OCI-LY7 (cell line): ENCODE data around the gene KCNQ4. TPM values are rescaled to one million over a fixed set of nuclear protein-coding genes. Genes with fewer than 3 reads are reported as not detected.

Experiments
- BruUV-seq: library from RNA; stranded (reverse); fragments of 400-500 nt; replicated peaks from 2 replicates; lab custom pipeline; 2021; lab: Mats Ljungman, UMichigan
- CTCF ChIA-PET: fragments of 300-600 bp; sonication (Branson Sonifier 250); formaldehyde crosslinking; loops from one replicate; lab custom pipeline; 2022; ENCODE audit warnings: antibody characterized with exemption; ENCODE audit not compliant: unreplicated experiment; lab: Charles Lee
- POLR2A ChIA-PET: fragments of 300-600 bp; sonication (Branson Sonifier 250); formaldehyde crosslinking; loops from one replicate; lab custom pipeline; 2022; ENCODE audit warnings: antibody characterized with exemption; lab: Charles Lee
- DNase-seq: peaks from one replicate; pipeline ENCODE4 v3.0.0-alpha.2; 2015; ENCODE audit warnings: low spot score
- H2AFZ ChIP-seq: fragments of 200-600 bp; sonication (generic), shearing (Covaris generic); 2 replicates; pipeline ENCODE4 v1.6.1; 2014; ENCODE audit warnings: mild to moderate bottlenecking, antibody characterized with exemption, low read length, moderate library complexity
- H3K27ac ChIP-seq: fragments of 200-600 bp; sonication (generic); 2 replicates; pipeline ENCODE4 v1.5.1; 2014; ENCODE audit warnings: mixed run types, low read depth, mild to moderate bottlenecking, moderate library complexity, low read length, inconsistent platforms; ENCODE audit not compliant: poor library complexity, severe bottlenecking
- H3K36me3 ChIP-seq: fragments of 200-600 bp; sonication (generic); 2 replicates; pipeline ENCODE4 v1.6.1; 2014; ENCODE audit warnings: mild to moderate bottlenecking, antibody characterized with exemption, low read length, moderate library complexity, mixed read lengths; ENCODE audit not compliant: insufficient read depth
- H3K4me1 ChIP-seq: fragments of 200-600 bp; sonication (generic); 2 replicates; pipeline ENCODE4 v1.5.1; 2014; ENCODE audit warnings: mild to moderate bottlenecking, low read length; ENCODE audit not compliant: insufficient read depth, poor library complexity, severe bottlenecking
- H3K4me2 ChIP-seq: fragments of 200-600 bp; sonication (generic); 2 replicates; pipeline ENCODE4 v1.6.1; 2014; ENCODE audit warnings: mild to moderate bottlenecking, low read length
- H3K4me3 ChIP-seq: fragments of 200-600 bp; sonication (generic); 2 replicates; pipeline ENCODE4 v1.5.1; 2014; ENCODE audit warnings: mild to moderate bottlenecking, low read depth, low read length; ENCODE audit not compliant: poor library complexity, severe bottlenecking
- H3K79me2 ChIP-seq: fragments of 200-600 bp; sonication (generic); 2 replicates; pipeline ENCODE4 v1.6.1; 2016; ENCODE audit warnings: low read depth, mild to moderate bottlenecking, low read length, moderate library complexity, mixed read lengths; ENCODE audit not compliant: insufficient read depth
- H3K9me2 ChIP-seq: fragments of 200-600 bp; sonication (generic); 2 replicates; pipeline ENCODE4 v1.6.1; 2016; ENCODE audit warnings: mild to moderate bottlenecking, low read length, mixed read lengths; ENCODE audit not compliant: insufficient read depth
- H3K9me3 ChIP-seq: fragments of 200-600 bp; sonication (generic); 2 replicates; pipeline ENCODE4 v1.6.1; 2014; ENCODE audit warnings: mild to moderate bottlenecking, mixed run types, low read length, mixed read lengths
- H4K20me1 ChIP-seq: fragments of 200-600 bp; sonication (generic); 2 replicates; pipeline ENCODE4 v1.6.1; 2014; ENCODE audit warnings: mild to moderate bottlenecking, antibody characterized with exemption, low read length, moderate library complexity, mixed read lengths; ENCODE audit not compliant: insufficient read depth
- EZH2phosphoT487 ChIP-seq: fragments of 200-600 bp; sonication (generic); IDR thresholded peaks from 2 replicates; pipeline ENCODE4 v1.6.1; 2018; ENCODE audit warnings: low read depth, borderline replicate concordance, mild to moderate bottlenecking, mixed run types, antibody characterized with exemption, low read length, moderate library complexity, mixed read lengths
- intact Hi-C: fragments of 100-400 bp; cut with micrococcal nuclease; formaldehyde crosslinking; loops from one replicate; pipeline ENCODE4 v1.10.0; 2022; ENCODE audit not compliant: unreplicated experiment
- total RNA-seq, 2 experiments: library from RNA; depleted of rRNA in 1 of 2; stranded (reverse); fragments of >200 nt in 1 of 2; shearing (Covaris generic) in 1 of 2; gene quantifications; 2 replicates each; pipeline ENCODE4 v1.2.3, GENCODE V29; 2014 to 2022
- TF ChIP-seq, protein P1 (sequence below): fragments of 200-600 bp; sonication (generic); conservative IDR thresholded peaks from 2 replicates; pipeline ENCODE4 v1.5.1; 2014; ENCODE audit warnings: mild to moderate bottlenecking, antibody characterized with exemption, low read length, moderate library complexity, mixed read lengths

KCNQ4 gene
- total RNA-seq, 2 experiments from 2014 or later = 0.16 to 0.49 TPM

DNA sequence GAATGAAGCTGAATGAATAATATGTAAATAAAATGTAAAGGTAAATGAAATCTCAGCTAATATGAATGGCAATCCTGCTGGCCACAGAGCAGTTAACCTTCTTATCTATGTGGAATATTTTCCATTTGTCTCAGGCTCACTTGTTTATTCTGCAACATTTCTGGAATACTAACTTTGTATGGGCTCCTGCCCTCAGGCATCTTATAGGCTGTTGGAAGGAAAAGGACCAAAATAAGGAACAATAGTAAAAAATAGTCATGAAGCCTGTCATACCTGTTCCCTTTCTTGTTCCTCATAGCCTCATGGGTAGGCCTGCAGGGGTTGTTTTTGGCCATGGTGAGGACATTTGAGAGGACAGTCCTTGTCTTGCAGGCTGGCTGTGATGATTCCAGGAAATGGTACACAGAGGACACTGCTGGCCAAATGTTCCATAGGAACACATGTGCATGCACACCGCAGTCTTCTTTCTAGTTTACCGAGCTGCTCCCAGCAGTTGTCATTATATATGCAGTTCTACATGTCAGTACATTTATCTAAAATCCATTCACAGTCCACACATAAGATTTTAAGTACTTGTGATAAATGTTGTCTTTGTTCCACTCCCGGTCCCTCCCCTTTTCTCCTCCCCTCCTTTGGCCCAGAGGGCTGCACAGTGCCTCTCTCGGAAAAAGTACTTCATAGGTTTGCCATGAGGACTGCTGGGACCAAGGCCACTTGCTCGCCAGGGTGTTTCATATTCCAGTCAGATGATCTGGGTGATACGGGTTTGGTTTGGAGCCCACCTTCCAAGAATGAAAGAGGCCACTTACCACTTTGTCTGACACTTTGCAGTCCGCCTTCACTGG, 15.2 kb upstream of the KCNQ4 start:
- Histone ChIP-seq H3K27ac (no peak overlapping the region), H3K4me3 (no peak overlapping the region), H3K9me2 (no peaks in the 10 kb centered on the region), H3K4me1 (peaks cover 9% of the 10 kb centered on the region), H3K4me2 (no peak overlapping the region), H4K20me1 (no peaks in the 10 kb centered on the region), H2AFZ (no peak overlapping the region), H3K9me3 (no peaks in the 10 kb centered on the region), H3K79me2 (no peaks in the 10 kb centered on the region), H3K36me3 (peaks cover 90% of the 10 kb centered on the region)
- intact Hi-C loops = no loop called here
- BruUV-seq = no TSS peak
- ChIA-PET CTCF (no interaction called here), POLR2A (interaction anchor here (0.5 kb wide), 1 partner anchor 1212 kb away, joined by 3 read pairs; no protein-coding TSS in a partner anchor)
- DNase-seq = no peak
- TF ChIP-seq, protein P1, sequence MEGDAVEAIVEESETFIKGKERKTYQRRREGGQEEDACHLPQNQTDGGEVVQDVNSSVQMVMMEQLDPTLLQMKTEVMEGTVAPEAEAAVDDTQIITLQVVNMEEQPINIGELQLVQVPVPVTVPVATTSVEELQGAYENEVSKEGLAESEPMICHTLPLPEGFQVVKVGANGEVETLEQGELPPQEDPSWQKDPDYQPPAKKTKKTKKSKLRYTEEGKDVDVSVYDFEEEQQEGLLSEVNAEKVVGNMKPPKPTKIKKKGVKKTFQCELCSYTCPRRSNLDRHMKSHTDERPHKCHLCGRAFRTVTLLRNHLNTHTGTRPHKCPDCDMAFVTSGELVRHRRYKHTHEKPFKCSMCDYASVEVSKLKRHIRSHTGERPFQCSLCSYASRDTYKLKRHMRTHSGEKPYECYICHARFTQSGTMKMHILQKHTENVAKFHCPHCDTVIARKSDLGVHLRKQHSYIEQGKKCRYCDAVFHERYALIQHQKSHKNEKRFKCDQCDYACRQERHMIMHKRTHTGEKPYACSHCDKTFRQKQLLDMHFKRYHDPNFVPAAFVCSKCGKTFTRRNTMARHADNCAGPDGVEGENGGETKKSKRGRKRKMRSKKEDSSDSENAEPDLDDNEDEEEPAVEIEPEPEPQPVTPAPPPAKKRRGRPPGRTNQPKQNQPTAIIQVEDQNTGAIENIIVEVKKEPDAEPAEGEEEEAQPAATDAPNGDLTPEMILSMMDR = no peak
- no peak for TF ChIP-seq EZH2phosphoT487

DNA sequence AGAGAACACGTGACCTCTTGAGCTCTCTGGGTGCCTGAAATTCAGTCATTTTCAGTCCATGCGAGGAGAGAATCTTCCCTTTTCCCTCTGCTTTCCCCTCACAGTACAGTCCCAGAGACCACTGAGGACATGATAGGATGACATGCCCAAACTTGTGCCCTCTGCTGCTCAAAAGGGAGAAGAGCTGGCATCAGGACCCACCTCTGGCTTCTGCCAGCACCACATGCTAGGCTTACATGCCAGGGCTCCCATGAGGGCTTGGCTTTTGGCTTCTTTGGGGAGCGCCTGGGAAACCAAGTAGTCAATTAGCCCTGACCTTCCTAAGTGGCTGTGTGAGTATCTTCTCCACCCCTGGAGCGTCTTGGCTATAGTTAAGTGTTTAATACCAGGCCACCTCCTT, 13.8 kb upstream of the KCNQ4 start:
- DNase-seq = peak; percentile 17
- Histone ChIP-seq H3K4me2 (no peak overlapping the region), H3K4me1 (no peaks in the 10 kb centered on the region), H3K4me3 (no peak overlapping the region), H4K20me1 (no peaks in the 10 kb centered on the region), H2AFZ (no peak overlapping the region), H3K36me3 (peaks cover 86% of the 10 kb centered on the region), H3K27ac (no peak overlapping the region), H3K9me3 (no peaks in the 10 kb centered on the region), H3K9me2 (no peaks in the 10 kb centered on the region), H3K79me2 (no peaks in the 10 kb centered on the region)
- TF ChIP-seq EZH2phosphoT487 = no peak
- TF ChIP-seq, protein P1 = peak; percentile 54; the same call in 1 of the 2 replicates
- intact Hi-C loops = no loop called here
- ChIA-PET POLR2A (no interaction called here), CTCF (no interaction called here)
- no TSS peak for BruUV-seq
